IMR-90 (cell line): Measurements from ENCODE around the gene SAMD7. TPM values are rescaled to one million over a fixed set of nuclear protein-coding genes. Genes with fewer than 3 reads are reported as not detected.

Experiments
- ATAC-seq: fragments of 200-7000 bp; cut with Tn5 transposase; 2 replicates; pipeline ENCODE4 v1.9.1; 2020; ENCODE audit warnings: low read depth, mild to moderate bottlenecking, moderate library complexity
- BruUV-seq: library from RNA; stranded (reverse); fragments of 400-500 nt; replicated peaks from 2 replicates; lab custom pipeline; 2021; lab: Mats Ljungman, UMichigan
- CTCF ChIA-PET: fragments of 300-600 bp; formaldehyde crosslinking; extraction: SDS; loops from one replicate; lab custom pipeline; 2021; ENCODE audit warnings: antibody characterized with exemption; lab: Yijun Ruan, JAX
- POLR2A ChIA-PET: fragments of 300-600 bp; sonication (Branson Sonifier 250); formaldehyde crosslinking; loops from one replicate; lab custom pipeline; 2022; ENCODE audit warnings: antibody characterized with exemption; ENCODE audit not compliant: unreplicated experiment; lab: Charles Lee
- DNase-seq: peaks from one replicate; pipeline ENCODE4 v3.0.0; 2013
- H2AFZ ChIP-seq: replicated peaks from 2 replicates; pipeline ENCODE3; 2013; ENCODE audit warnings: low read length, mild to moderate bottlenecking; ENCODE audit not compliant: poor library complexity
- H2AK5ac ChIP-seq: 2 replicates; pipeline ENCODE4 v1.6.1; 2013; ENCODE audit warnings: low read depth, low read length, inconsistent platforms
- H2AK9ac ChIP-seq: replicated peaks from 2 replicates; pipeline ENCODE3; 2013; ENCODE audit warnings: mild to moderate bottlenecking, low read depth, low read length, moderate library complexity; ENCODE audit not compliant: poor library complexity
- H2BK120ac ChIP-seq: 2 replicates; pipeline ENCODE4 v1.6.1; 2013; ENCODE audit warnings: low read depth, low read length, inconsistent platforms
- H2BK15ac ChIP-seq: 3 replicates; pipeline ENCODE4 v1.6.1; 2013; ENCODE audit warnings: low read depth, low read length, inconsistent platforms
- H2BK20ac ChIP-seq: 2 replicates; pipeline ENCODE4 v1.6.1; 2013; ENCODE audit warnings: low read depth, mild to moderate bottlenecking, inconsistent platforms, low read length, moderate library complexity
- H2BK5ac ChIP-seq: 2 replicates; pipeline ENCODE4 v1.6.1; 2013; ENCODE audit warnings: mild to moderate bottlenecking, low read depth, low read length, inconsistent platforms; ENCODE audit not compliant: poor library complexity, severe bottlenecking
- H3K14ac ChIP-seq: replicated peaks from 2 replicates; pipeline ENCODE4 v1.6.1; 2013; ENCODE audit warnings: low read depth, low read length, inconsistent platforms
- H3K18ac ChIP-seq: 2 replicates; pipeline ENCODE4 v1.6.1; 2013; ENCODE audit warnings: low read depth, low read length, control low read depth
- H3K23ac ChIP-seq: 2 replicates; pipeline ENCODE4 v1.6.1; 2013; ENCODE audit warnings: low read depth, low read length, inconsistent platforms
- H3K27ac ChIP-seq: 2 replicates; pipeline ENCODE4 v1.5.1; 2013; ENCODE audit warnings: mild to moderate bottlenecking, control low read depth, low read length; ENCODE audit not compliant: insufficient read depth
- H3K27me3 ChIP-seq: 2 replicates; pipeline ENCODE4 v1.6.1; 2013; ENCODE audit warnings: low read length; ENCODE audit not compliant: control insufficient read depth, insufficient read depth
- H3K36me3 ChIP-seq: 2 replicates; pipeline ENCODE4 v1.6.1; 2013; ENCODE audit warnings: low read length, mixed read lengths; ENCODE audit not compliant: control insufficient read depth, insufficient read depth
- H3K4ac ChIP-seq: 2 replicates; pipeline ENCODE4 v1.6.1; 2013; ENCODE audit warnings: low read depth, low read length, inconsistent platforms
- H3K4me1 ChIP-seq: 2 replicates; pipeline ENCODE4 v1.6.1; 2013; ENCODE audit warnings: low read length, mixed read lengths; ENCODE audit not compliant: control insufficient read depth, insufficient read depth
- H3K4me2 ChIP-seq: 2 replicates; pipeline ENCODE4 v1.6.1; 2013; ENCODE audit warnings: low read depth, mild to moderate bottlenecking, control low read depth, low read length, moderate library complexity
- H3K4me3 ChIP-seq: 2 replicates; pipeline ENCODE4 v1.5.1; 2013; ENCODE audit warnings: low read depth, mild to moderate bottlenecking, control low read depth, low read length, moderate library complexity; ENCODE audit not compliant: insufficient read depth
- H3K56ac ChIP-seq: 2 replicates; pipeline ENCODE4 v1.6.1; 2013; ENCODE audit warnings: low read length, inconsistent platforms; ENCODE audit not compliant: insufficient read depth; ENCODE audit errors: extremely low read depth
- H3K79me1 ChIP-seq, 2 experiments: 2 replicates each; pipeline ENCODE4 v1.6.1; 2013; ENCODE audit warnings: low read length in 2 of 2, inconsistent platforms in 1 of 2, low read depth in 1 of 2
- H3K9ac ChIP-seq: 2 replicates; pipeline ENCODE4 v1.6.1; 2013; ENCODE audit warnings: low read depth, low read length, control low read depth
- H3K9me1 ChIP-seq: 2 replicates; pipeline ENCODE4 v1.6.1; 2013; ENCODE audit warnings: low read length, inconsistent platforms; ENCODE audit not compliant: insufficient read depth
- H3K9me3 ChIP-seq: 2 replicates; pipeline ENCODE4 v1.6.1; 2013; ENCODE audit warnings: low read length; ENCODE audit not compliant: control insufficient read depth, insufficient read depth
- H4K20me1 ChIP-seq: 2 replicates; pipeline ENCODE4 v1.6.1; 2013; ENCODE audit warnings: low read length, inconsistent platforms; ENCODE audit not compliant: insufficient read depth
- H4K5ac ChIP-seq: 2 replicates; pipeline ENCODE4 v1.6.1; 2013; ENCODE audit warnings: mild to moderate bottlenecking, low read depth, low read length, control low read depth
- H4K8ac ChIP-seq, 2 experiments: 2 replicates each; pipeline ENCODE4 v1.6.1; 2013; ENCODE audit warnings: low read depth in 2 of 2, low read length in 2 of 2, control low read depth in 1 of 2, inconsistent platforms in 1 of 2
- H4K91ac ChIP-seq: 2 replicates; pipeline ENCODE4 v1.6.1; 2013; ENCODE audit warnings: low read depth, low read length, inconsistent platforms; ENCODE audit not compliant: insufficient read depth
- CEBPB ChIP-seq: IDR thresholded peaks from 2 replicates; pipeline ENCODE4 v1.6.1; 2012; ENCODE audit warnings: low read depth, low read length, improper control_type of control experiment
- CHD1 ChIP-seq: IDR thresholded peaks from 2 replicates; pipeline ENCODE4 v1.6.1; 2012; ENCODE audit warnings: low read depth, low read length, improper control_type of control experiment
- NFE2L2 ChIP-seq: fragments of 150-350 bp; IDR thresholded peaks from 2 replicates; pipeline ENCODE4 v1.6.1; 2016; ENCODE audit warnings: low read depth, mild to moderate bottlenecking, low read length
- WGBS, 2 experiments: methylation state at CpG; one replicate each; pipeline versions ENCODE4 v1.1.5 to v1.1.7; 2013; ENCODE audit warnings: missing lambda C conversion rate in 2 of 2; ENCODE audit not compliant: insufficient read length in 1 of 2; ENCODE audit errors: extremely low coverage in 2 of 2; 5-methylcytosine and 5-hydroxymethylcytosine counted together
- dilution Hi-C: fragments of 300-500 bp; cut with HindIII; formaldehyde crosslinking; loops from one replicate; pipeline ENCODE4 v1.14.3; 2018; ENCODE audit warnings: low sequenced_read_pairs; ENCODE audit not compliant: unreplicated experiment
- in situ Hi-C: fragments of 300-500 bp; cut with MboI; formaldehyde crosslinking; loops from 3 replicates; pipeline ENCODE4 v1.14.3; 2019; ENCODE audit warnings: low sequenced_read_pairs, inconsistent platforms, mixed read lengths
- intact Hi-C: fragments of 100-400 bp; cut with micrococcal nuclease; formaldehyde crosslinking; loops from 2 replicates; pipeline ENCODE4 v1.10.0; 2022
- polyA plus RNA-seq, 3 experiments: library from polyadenylated mRNA; depleted of rRNA; stranded (reverse); fragments of >200 nt; gene quantifications; 2 replicates each; pipeline ENCODE4 v1.2.3, GENCODE V29; 2012; ENCODE audit warnings: low replicate concordance in 1 of 3
- total RNA-seq: library from RNA; depleted of rRNA; stranded (reverse); fragments of >200 nt; gene quantifications from 2 replicates; pipeline ENCODE4 v1.2.3, GENCODE V29; 2012

Gene SAMD7
- total and polyA plus RNA-seq, 2 of the 4 experiments (the other 2 are of a cell fraction): not detected

DNA sequence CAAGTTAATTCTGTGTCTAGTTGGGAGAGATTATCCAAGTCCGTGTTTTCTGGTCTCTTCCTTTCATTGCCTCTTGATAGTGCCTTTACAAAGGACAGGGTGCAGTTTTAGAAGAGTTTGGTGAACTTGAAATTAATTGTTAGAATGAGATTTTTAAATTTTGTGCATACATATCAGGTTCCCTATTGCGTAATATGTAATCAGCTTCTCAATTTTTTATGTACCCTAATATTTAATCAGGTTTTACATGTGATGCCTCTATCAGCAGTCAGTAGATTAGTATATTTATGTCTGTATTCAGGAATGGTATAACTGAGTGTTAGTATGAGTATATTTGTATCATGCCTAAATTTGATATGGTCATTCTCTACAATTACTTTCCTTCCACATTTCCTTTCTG lies 60.1 kb downstream of the SAMD7 start:
- Histone ChIP-seq H2AK5ac (no peak overlapping the region), H4K5ac (no peak overlapping the region), H2BK20ac (no peak overlapping the region), H3K79me1 (peaks cover 3 to 56% of the 10 kb centered on the region in 2 experiments; a peak in 2 of 4 replicates), H2BK5ac (no peak overlapping the region), H3K4me1 (peaks cover 2% of the 10 kb centered on the region; the same call in 1 of the 2 replicates), H3K9me3 (no peaks in the 10 kb centered on the region), H3K4me2 (no peak overlapping the region), H3K56ac (no peak overlapping the region), H3K4me3 (no peak overlapping the region), H4K20me1 (peaks cover 52% of the 10 kb centered on the region), H3K9ac (no peak overlapping the region), H2AFZ (no peak overlapping the region), H3K4ac (no peak overlapping the region), H4K8ac (no peak overlapping the region), H2BK15ac (no peak overlapping the region), H3K18ac (no peak overlapping the region), H3K36me3 (peaks cover 9% of the 10 kb centered on the region), H3K23ac (no peak overlapping the region), H3K14ac (no peak overlapping the region), H2AK9ac (no peak overlapping the region), H4K91ac (no peak overlapping the region), H2BK120ac (no peak overlapping the region), H3K27ac (no peak overlapping the region), H3K9me1 (peaks cover 7% of the 10 kb centered on the region; the same call in 1 of the 2 replicates), H3K27me3 (no peaks in the 10 kb centered on the region)
- ATAC-seq (no peak), DNase-seq (no peak)
- intact Hi-C loops: no loop called here
- CTCF ChIA-PET: no interaction called here
- BruUV-seq: no TSS peak
- dilution Hi-C loops: no loop called here
- no peak for TF ChIP-seq NFE2L2
- no peak for TF ChIP-seq CHD1
- peak; percentile 95 for TF ChIP-seq CEBPB
- in situ Hi-C loops: no loop called here
- POLR2A ChIA-PET: interaction anchor here (0.7 kb wide), 1 partner anchor 15 kb away, joined by 7 read pairs; no protein-coding TSS in a partner anchor
- 80% methylated on average over 1 of the region's 2 CpGs; no CpG with 5 or more reads in 1 of the 2 experiments for WGBS, 2 experiments
